Measurements from ENCODE around the gene PPP1R9B. TPM values are rescaled to one million over a fixed set of nuclear protein-coding genes. Genes with fewer than 3 reads are reported as not detected.

The PPP1R9B gene
- total RNA-seq, 1 experiment from 2014 or later: 59.6 TPM

DNA sequence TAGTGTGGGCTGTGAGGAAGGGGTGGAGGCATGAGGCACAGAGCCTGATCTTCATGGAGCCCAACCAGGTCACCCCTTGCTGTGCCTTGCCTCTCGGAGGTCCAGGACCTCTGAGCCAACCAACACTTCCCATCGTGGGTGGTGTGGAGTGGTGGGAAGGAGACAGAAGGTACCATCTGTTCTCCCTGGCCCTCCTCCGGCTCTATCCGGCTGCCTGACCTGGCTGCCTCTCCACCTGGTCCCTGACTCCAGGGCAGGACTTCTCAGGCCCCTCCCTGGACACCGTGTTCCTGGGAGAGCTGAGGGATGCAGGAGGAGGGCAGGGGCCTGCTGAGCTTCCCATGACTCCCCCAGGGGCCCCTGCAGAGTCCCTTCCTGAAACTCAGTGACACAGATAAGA lies 51.5 kb downstream of the PPP1R9B start:
- peak; percentile 95 for DNase-seq (ENCODE audit: low spot score)
- in situ Hi-C loops (cut with HindIII; ENCODE audit: low sequenced_read_pairs): no loop called here

DNA sequence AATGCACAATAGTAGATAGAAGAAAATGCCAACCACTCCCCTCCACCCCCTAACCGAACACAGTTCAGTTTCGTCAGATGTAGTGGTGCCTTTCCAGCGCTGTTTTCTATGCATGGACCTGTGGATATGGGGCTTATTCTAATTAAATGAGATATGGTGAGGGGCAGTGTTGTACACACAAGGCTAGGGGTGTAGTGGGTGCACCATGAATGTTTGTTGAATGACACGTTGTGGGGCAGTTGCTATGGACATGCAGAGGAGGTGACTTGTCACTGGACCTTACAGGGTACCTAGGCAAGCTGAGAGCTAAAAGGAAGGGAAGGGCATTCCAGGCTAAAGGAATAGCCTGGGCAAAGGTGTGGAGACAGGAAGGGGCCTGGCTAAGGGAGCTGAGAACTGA lies 51.9 kb downstream of the PPP1R9B start:
- in situ Hi-C loops (cut with HindIII; ENCODE audit: low sequenced_read_pairs): no loop called here
- no peak for DNase-seq (ENCODE audit: low spot score)

DNA sequence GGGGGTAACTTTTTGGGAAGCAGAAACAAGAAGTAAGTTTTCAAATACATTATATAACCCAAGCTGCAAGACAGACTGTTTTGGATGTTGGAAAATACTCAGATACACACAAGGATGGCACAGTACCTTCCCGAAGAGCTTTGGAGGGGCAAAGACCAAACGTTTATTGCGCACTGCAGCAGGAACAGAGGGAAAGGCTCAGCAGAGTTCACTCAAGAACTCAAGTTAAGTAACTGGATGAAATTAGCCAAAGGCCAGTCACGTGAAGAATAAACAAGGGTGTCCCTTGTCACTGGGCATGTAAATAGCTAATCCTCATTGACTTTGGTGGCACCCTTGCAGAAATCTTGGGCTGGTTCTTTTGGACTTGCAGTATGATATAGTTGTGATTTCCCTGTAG lies 52.6 kb downstream of the PPP1R9B start:
- DNase-seq (ENCODE audit: low spot score): no peak
- in situ Hi-C loops (cut with HindIII; ENCODE audit: low sequenced_read_pairs): no loop called here

DNA sequence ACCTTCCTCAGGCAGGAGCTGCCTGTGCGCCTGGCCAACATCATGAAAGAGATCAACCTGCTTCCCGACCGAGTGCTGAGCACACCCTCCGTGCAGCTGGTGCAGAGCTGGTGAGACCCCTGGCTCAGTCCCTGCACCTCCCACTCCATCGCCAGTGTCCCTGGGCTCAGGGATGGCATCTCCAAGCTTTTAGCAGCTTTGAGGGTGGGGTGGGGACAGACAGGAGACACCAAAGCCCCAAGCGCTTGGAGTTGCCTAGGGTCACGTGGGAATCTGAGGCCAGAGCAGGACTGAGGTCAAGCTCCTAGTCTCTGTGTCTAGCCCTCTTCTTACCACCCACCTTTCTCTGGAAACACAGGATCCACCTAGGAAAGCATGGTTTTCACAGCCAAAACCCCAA lies 53.0 kb downstream of the PPP1R9B start:
- in situ Hi-C loops (cut with HindIII; ENCODE audit: low sequenced_read_pairs): no loop called here
- DNase-seq (ENCODE audit: low spot score): no peak

DNA sequence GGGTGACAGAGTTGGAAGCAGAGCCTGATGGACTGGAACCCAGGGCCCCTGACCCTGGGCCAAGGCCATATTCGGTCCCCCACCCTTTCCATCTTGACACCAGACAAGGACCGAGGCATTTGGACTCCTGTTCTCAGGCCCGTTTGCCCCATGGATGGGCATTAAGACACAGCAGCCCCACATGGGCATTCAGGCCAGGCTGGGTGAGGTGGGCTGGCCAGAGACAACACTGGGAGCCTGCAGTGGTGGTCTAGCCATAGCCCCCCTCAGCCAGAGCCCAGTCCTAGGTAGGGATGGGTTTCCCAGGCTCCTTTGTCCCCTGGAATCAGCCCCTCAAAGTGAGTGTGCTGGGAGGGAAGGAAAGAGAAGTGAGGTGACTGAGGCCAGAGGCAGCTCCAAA lies 53.7 kb downstream of the PPP1R9B start:
- no peak for DNase-seq (ENCODE audit: low spot score)
- in situ Hi-C loops (cut with HindIII; ENCODE audit: low sequenced_read_pairs): no loop called here

DNA sequence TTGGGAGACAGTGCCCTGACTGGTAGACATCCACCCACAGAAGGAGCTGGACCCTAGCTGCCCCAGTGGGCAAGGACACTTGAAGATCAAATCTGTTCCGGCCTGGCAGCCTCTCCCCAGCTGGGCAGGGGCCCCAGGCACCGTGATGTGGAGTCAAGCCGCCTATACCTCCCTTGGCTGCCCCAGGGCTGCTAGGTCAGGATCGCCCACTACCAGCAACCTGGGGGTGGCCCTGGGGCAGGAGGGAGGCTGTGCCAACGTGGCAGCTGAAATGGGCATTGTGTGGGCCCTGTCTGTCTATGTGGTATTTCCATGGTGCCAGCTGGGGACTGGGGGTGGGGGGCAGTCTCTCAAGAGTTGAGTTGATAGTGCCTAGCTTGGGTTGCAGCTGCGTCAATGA lies 54.4 kb downstream of the PPP1R9B start:
- in situ Hi-C loops (cut with HindIII; ENCODE audit: low sequenced_read_pairs): no loop called here

DNA sequence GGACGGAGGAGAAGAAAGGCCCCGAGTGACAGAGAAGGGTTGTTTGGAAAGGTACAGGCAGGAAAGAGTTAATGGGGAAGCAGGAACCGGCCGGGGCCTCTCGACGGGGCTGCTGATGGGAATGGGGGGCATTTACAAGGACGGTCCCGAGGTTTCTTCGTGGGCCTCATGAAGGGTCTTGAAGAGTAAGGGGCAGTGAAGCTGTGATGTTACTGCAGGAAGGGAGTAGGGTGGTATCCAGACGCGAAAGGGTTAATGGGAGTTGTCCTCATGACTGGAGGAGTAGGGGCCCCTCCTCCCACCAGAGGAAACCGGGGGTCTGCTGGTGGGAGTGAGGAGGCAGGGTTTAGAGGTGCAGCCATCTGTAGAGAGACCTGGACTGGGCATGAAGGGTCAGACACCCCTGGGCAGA lies 54.8 kb downstream of the PPP1R9B start:
- no peak for DNase-seq (ENCODE audit: low spot score)
- in situ Hi-C loops (cut with HindIII; ENCODE audit: low sequenced_read_pairs): no loop called here

More for the DNA sequence above, 54.4 kb downstream of the PPP1R9B start:
- no peak for DNase-seq (ENCODE audit: low spot score)

DNA sequence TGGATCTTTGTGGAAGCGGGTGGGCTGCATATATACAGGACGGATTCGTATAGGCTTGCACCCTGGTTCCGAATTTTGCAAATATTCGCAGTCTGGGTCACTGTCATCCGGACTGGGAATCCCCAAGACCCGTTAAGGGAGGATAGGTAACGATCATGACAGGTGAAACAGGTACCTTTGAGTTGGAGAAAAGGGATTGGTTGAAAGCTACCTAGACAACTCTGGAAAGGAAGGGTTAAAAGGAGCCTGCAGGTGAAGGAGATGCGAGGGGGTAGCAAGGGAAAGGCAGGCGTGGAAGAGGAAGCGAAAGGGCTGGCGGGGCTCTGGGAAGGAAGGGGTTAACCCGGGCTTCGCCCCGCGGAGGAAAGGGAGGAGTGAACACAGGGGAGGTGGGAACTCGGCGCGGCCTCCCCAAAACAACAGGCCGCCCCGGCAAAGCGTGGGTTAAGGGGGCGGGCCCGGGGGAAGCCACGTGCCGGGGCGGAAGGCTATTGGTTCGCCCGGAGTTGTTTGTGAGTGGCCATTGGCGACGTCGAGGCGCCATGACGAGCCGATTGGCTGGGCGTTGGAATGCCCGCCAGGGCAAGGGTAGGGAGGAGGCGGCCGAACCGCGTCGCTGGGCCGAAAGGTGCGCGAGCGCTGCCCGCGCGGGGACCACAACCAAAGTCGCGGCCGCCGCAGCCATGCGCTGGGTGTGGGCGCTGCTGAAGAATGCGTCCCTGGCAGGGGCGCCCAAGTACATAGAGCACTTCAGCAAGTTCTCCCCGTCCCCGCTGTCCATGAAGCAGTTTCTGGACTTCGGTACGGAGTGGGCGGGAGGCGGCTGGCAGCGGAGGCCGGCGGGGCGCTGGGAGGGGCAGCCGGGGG lies 55.5 kb downstream of the PPP1R9B start, which contains the start of gene PDK2:
PDK2 (plus strand) TSS at position 599 of the 867 bp plus-strand sequence; CDS start at position 684, 85 bp downstream.
- in situ Hi-C loops (cut with HindIII; ENCODE audit: low sequenced_read_pairs): no loop called here
- DNase-seq (ENCODE audit: low spot score): peak; percentile 97

DNA sequence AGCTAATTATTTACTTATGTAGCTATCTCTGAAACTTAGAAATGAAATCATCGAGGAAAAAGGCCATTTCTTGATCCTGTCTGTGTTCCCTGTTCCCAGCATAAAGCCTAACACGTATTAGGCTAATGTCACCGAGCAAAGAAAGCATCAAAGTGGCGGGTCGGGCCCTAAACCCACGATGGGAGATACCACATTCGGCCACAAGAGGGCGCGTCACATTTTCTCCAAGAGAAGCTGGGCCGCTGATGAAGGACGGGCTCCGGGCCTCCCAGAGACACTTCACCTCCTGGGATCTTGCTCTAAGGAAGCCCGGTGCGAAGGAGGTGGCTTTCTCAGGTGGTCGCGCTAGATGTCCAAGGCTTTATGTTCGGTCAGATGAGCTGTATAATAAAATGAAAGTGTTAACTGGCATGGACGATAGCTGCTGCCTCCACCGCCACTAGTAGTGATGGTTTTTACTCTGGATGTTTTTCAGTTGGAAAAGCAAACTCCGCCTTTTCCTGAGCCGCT lies 56.2 kb downstream of the PPP1R9B start:
- in situ Hi-C loops (cut with HindIII; ENCODE audit: low sequenced_read_pairs): no loop called here
- DNase-seq (ENCODE audit: low spot score): peak; percentile 96

DNA sequence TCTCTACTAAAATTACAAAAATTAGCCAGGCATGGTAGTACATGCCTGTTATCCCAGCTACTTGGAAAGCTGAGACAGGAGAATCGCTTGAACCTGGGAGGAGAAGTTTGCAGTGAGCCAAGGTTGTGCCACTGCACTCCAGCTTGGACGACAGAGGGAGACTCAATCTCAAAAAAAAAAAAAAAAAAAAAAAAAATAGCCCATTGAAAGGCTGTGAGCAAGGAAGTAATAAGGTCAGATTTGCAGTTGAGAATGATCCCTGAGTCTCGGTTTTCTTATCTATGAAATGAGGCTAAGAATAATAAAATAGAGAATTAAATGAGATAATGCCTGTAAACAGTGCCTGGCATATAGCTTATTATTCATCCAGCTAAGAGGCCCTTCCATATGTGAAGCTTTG lies 56.7 kb downstream of the PPP1R9B start:
- no peak for DNase-seq (ENCODE audit: low spot score)
- in situ Hi-C loops (cut with HindIII; ENCODE audit: low sequenced_read_pairs): no loop called here

DNA sequence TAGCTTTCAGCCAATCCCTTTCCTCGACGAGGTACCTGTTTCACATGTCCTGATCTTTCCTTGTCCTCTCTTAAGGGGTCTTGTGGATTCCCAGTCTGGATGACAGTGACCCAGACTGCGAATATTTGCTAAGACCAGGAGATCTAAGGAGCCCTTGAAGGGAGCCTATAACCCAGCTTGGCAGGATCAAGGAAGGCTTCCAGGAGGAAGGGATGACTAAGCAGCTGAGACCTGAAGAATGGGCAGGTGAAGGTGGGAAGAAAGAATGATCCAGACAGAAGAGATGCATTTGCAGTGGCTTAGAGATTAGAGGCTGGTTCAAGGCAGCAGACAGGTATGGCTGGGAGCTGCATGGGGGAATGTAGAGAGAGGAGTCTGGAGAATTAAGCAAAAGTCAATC lies 57.2 kb downstream of the PPP1R9B start:
- in situ Hi-C loops (cut with HindIII; ENCODE audit: low sequenced_read_pairs): no loop called here
- no peak for DNase-seq (ENCODE audit: low spot score)

DNA sequence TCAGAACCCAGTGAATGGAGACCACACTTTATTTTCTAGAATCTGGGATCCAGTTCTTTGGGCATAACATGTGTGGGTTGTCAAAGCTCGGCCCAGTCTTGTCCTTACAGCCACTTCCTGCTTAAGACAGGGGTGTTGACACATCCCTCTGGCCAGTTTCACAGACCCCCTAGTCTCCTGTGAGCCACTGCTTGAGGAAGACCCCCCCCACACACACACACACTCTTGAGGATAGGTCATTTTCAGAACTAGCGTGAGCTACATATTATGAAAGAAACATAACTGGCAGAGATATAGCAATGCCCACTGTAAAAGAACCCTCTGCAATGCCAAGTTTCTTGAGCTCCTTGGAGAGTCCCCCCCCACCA lies 58.6 kb downstream of the PPP1R9B start:
- DNase-seq (ENCODE audit: low spot score): no peak
- in situ Hi-C loops (cut with HindIII; ENCODE audit: low sequenced_read_pairs): no loop called here

DNA sequence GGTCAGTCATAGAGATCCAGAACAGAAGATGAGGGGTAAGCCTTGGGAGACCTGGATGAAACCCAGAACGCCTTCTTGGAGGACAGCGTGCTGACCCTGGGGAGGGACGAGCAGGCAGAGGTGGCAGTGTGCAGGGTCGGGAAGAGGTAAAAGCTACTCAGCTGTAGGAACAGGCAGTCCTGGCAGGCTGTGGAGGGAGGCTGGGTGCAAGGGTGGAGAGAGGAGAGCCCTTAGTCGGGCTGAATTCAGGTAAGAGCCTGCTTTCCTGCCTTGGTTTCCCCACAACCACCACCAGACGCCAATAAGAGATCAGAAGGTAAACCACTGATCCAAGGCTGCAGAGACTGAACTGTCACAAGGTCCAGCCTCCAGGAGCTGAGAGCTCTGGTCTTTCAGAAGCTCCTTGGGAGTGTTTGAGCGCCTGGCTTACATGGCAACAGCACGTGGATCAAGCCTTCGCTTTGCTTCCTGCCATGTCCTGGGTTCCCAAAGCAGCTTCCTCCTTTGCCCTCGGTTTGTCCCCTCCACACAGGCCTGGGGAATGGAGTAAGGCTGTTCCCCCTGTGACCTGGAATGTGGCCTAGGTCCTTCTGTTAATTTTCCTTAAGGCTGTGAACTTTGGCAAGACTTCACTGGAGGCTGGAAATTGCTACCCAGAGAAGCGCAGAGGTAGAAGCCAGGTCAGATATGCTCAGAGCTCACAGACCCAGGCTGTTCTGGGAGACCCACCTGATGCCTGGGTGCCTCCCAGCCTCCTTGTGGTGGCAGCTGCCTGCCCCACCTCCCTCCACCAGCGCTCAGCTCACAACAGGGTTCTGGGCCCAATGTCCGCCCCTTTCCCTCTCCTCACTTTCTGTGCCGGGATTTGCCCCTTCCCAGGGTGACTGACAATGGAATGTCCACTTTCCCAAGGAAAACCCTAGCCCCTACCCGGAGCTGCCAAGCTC lies 59.2 kb downstream of the PPP1R9B start:
- no peak for DNase-seq (ENCODE audit: low spot score)
- in situ Hi-C loops (cut with HindIII; ENCODE audit: low sequenced_read_pairs): no loop called here

DNA sequence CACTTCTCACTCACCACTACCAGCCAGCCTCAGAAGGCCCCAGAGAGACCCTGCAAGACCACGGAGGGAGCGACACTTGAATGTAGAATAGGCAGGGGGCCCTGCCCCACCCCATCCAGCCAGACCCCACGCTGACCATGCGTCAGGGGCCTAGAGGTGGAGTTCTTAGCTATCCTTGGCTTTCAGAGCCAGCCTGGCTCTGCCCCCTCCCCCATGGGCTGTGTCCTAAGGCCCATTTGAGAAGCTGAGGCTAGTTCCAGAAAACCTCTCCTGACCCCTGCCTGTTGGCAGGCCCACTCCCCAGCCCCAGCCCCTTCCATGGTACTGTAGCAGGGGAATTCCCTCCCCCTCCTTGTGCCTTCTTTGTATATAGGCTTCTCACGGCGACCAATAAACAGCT lies 60.4 kb downstream of the PPP1R9B start:
- in situ Hi-C loops (cut with HindIII; ENCODE audit: low sequenced_read_pairs): no loop called here
- DNase-seq (ENCODE audit: low spot score): no peak

DNA sequence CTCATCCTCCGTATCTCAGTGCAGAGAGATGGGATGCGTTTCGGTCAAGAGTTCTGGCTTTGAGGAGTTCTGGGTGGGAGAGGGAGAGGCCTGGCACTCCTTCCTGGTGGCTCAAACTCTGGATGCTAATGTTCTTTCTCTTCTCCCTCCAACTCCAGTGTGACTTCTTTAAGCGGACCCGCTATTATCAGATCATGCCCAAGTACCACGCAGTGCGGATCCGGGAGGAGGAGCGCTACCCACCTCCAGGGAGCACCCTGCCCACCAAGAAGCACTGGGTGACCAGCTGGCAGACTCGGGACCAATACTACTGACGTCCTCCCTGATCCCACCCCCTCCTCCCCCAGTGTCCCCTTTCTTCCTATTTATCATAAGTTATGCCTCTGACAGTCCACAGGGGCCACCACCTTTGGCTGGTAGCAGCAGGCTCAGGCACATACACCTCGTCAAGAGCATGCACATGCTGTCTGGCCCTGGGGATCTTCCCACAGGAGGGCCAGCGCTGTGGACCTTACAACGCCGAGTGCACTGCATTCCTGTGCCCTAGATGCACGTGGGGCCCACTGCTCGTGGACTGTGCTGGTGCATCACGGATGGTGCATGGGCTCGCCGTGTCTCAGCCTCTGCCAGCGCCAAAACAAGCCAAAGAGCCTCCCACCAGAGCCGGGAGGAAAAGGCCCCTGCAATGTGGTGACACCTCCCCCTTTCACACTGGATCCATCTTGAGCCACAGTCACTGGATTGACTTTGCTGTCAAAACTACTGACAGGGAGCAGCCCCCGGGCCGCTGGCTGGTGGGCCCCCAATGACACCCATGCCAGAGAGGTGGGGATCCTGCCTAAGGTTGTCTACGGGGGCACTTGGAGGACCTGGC lies 61.3 kb downstream of the PPP1R9B start:
- no peak for DNase-seq (ENCODE audit: low spot score)
- in situ Hi-C loops (cut with HindIII; ENCODE audit: low sequenced_read_pairs): no loop called here

DNA sequence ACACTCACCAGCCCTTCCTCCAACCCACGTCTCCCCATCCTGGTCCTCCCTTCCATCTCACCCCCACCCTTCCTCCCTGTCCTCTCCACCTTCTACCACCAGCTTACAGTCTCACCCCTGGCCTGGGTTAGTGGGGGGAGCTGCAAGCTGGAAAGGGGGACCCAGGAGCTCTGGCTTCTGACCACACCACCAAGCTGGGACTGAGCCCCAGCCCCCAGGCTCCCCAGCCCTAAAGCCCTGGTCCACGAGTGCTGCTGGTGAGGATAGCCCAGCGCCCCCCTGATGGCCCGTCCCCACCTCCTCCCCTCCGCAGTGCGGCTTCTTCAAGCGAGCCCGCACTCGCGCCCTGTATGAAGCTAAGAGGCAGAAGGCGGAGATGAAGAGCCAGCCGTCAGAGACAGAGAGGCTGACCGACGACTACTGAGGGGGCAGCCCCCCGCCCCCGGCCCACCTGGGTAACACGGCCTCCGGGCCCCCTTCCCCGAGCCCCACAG lies 62.5 kb downstream of the PPP1R9B start:
- DNase-seq (ENCODE audit: low spot score): no peak
- in situ Hi-C loops (cut with HindIII; ENCODE audit: low sequenced_read_pairs): no loop called here

DNA sequence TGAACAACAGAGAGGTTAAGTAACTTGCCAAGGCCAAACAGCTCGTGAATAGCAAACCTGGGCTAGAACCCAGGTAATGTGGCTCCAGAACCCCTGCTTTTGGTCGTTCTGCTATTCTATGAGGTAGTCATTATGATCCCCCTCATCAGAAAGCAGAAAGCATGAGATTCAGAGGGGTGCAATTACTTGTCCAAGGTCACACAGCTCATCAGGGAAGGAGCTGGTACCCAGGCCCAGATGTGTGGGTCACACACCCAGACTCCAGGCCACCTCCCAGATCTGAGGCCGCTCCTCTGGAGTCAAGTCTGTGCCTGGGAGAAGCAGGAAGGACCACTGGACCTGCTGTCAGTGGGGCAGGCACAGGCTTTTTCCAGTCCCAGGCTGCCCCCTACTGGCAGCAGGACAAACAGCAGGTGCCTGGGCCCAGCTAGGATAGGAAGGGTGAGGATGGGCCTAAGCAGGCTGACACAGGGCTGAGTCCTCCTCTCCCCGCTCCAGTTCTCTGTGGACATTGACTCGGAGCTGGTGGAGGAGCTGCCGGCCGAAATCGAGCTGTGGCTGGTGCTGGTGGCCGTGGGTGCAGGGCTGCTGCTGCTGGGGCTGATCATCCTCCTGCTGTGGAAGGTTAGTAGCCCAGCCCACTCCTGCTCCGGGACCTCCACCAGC lies 63.1 kb downstream of the PPP1R9B start:
- in situ Hi-C loops (cut with HindIII; ENCODE audit: low sequenced_read_pairs): no loop called here
- peak; percentile 63 for DNase-seq (ENCODE audit: low spot score)
